Mammary microvascular endothelial cell (primary cell): ENCODE measurements around the gene POU4F2. TPM values are rescaled to one million over a fixed set of nuclear protein-coding genes. Genes with fewer than 3 reads are reported as not detected.

Experiments
- total RNA-seq: library from RNA; depleted of rRNA; stranded (reverse); fragments of >200 nt; gene quantifications from 2 replicates; pipeline ENCODE4 v1.2.3, GENCODE V29; 2015

The POU4F2 gene, protein sequence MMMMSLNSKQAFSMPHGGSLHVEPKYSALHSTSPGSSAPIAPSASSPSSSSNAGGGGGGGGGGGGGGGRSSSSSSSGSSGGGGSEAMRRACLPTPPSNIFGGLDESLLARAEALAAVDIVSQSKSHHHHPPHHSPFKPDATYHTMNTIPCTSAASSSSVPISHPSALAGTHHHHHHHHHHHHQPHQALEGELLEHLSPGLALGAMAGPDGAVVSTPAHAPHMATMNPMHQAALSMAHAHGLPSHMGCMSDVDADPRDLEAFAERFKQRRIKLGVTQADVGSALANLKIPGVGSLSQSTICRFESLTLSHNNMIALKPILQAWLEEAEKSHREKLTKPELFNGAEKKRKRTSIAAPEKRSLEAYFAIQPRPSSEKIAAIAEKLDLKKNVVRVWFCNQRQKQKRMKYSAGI
- not detected in 2 replicates for total RNA-seq

DNA sequence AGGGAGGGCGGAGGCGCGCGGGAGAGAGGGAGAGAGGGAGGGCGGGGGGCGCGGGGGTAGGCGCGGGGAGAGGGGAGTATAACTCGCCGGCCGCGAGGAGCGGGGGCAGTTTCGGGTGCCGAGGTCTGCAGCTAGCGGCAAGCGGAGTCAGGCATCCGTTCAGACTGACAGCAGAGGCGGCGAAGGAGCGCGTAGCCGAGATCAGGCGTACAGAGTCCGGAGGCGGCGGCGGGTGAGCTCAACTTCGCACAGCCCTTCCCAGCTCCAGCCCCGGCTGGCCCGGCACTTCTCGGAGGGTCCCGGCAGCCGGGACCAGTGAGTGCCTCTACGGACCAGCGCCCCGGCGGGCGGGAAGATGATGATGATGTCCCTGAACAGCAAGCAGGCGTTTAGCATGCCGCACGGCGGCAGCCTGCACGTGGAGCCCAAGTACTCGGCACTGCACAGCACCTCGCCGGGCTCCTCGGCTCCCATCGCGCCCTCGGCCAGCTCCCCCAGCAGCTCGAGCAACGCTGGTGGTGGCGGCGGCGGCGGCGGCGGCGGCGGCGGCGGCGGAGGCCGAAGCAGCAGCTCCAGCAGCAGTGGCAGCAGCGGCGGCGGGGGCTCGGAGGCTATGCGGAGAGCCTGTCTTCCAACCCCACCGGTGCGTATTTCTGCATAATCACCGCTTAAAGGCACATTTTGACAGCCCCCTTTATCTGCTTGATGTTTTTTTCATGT is at the start of gene POU4F2:
Gene POU4F2 (plus strand): TSS at position 108 of the 720 bp plus-strand sequence. CDS start 248 bp downstream, at position 356.

Other genes starting within 250 kb of the POU4F2 start
- 5.7 and 7.3 TPM in 2 replicates for gene SLC10A7, start 117.0 kb upstream of the POU4F2 start, total RNA-seq